ENCODE results near the gene COL18A1. TPM values are rescaled to one million over a fixed set of nuclear protein-coding genes. Genes with fewer than 3 reads are reported as not detected.
A peak's percentile ranks its signal among the peaks of the same experiment; 100 is the strongest.

Gene COL18A1
- total and polyA plus RNA-seq, 3 experiments from 2014 or later, result 1.9 to 4.7 (median 2.2) TPM

DNA sequence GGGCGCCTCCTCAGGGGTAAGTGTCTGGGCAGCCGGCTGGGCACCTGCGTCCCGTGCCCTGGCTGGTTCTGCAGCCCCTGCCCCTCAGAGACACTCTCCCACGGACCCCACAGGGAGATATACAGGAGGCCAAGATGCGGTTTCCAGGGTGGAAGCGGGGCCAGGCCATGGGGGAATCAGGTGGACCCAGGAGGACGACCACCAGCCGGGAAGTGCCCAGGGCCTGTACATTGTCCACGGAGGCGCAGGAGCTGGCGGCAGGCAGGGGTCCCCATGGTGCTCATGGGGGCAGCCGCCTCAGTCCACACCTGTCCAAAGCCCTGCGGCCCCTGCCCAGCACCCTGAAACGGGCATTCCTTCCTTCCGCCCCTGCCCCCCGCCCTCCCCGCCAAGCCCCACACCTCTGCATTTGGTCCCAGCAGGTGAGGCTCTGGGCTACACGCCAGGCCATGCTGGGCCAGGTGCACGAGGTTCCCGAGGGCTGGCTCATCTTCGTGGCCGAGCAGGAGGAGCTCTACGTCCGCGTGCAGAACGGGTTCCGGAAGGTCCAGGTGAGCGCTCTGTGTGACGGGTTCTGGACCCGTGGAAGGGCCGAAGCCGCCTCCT lies 100.6 kb downstream of the COL18A1 start:
- no peaks in the 10 kb centered on the region for H3K36me3 ChIP-seq (ENCODE audit: insufficient read depth, low read length)
- H3K27ac ChIP-seq (ENCODE audit: low read depth, low read length), result no peak overlapping the region
- H3K4me3 ChIP-seq (ENCODE audit: low read length), result no peak overlapping the region
- CTCF ChIA-PET, result no interaction called here
- Mint-ChIP-seq H3K36me3 (no peaks in the 10 kb centered on the region), H3K27me3 (no peaks in the 10 kb centered on the region), H3K27ac (no peak overlapping the region), H3K9me3 (no peaks in the 10 kb centered on the region), H3K4me1 (no peaks in the 10 kb centered on the region), H3K4me3 (no peak overlapping the region)
- POLR2A ChIA-PET, result no interaction called here
- peak in 1 of 5 donors; percentile 36 for DNase-seq
- no peaks in the 10 kb centered on the region for H3K27me3 ChIP-seq (ENCODE audit: insufficient read depth, low read length, poor library complexity, severe bottlenecking)
- H3K4me1 ChIP-seq (ENCODE audit: insufficient read depth, low read length), result no peaks in the 10 kb centered on the region
- H3K9me3 ChIP-seq (ENCODE audit: low read length), result no peaks in the 10 kb centered on the region

DNA sequence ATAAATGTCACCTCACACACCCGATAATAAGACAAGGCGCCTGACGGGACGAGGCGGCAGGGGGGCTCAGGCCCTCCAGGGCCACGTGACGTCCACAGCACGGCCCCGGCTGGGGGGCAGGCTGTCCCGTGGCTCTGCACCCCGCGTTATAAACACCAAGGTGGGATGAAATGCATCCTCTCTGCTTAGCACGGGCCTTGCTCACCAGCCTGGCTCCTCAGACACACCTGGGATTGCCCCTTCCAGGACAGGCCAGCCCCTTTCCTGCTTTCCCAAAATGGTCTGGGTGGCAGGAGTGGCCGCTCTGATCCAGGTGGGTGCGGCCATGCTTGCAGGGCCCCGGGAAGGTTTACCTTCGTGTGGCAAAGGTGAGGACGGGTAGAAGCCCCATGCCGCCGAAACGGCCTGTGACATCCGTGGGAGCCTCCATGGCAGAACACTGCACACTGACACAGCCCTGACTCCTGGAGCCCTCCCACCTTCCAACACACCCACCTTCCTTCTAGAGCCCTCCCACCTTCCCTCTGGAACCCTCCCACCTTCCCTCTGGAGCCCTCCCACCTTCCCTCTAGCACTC lies 101.4 kb downstream of the COL18A1 start:
- ChIA-PET POLR2A (no interaction called here), CTCF (no interaction called here)
- Mint-ChIP-seq H3K27me3 (no peaks in the 10 kb centered on the region), H3K4me1 (no peaks in the 10 kb centered on the region), H3K9me3 (no peaks in the 10 kb centered on the region), H3K27ac (no peak overlapping the region), H3K4me3 (no peak overlapping the region), H3K36me3 (no peaks in the 10 kb centered on the region)
- no peaks in the 10 kb centered on the region for H3K4me1 ChIP-seq (ENCODE audit: insufficient read depth, low read length)
- no peak overlapping the region for H3K27ac ChIP-seq (ENCODE audit: low read depth, low read length)
- H3K4me3 ChIP-seq (ENCODE audit: low read length), result no peak overlapping the region
- no peaks in the 10 kb centered on the region for H3K36me3 ChIP-seq (ENCODE audit: insufficient read depth, low read length)
- peak in 1 of 5 donors; percentile 41 for DNase-seq
- no peaks in the 10 kb centered on the region for H3K9me3 ChIP-seq (ENCODE audit: low read length)
- no peaks in the 10 kb centered on the region for H3K27me3 ChIP-seq (ENCODE audit: insufficient read depth, low read length, poor library complexity, severe bottlenecking)

DNA sequence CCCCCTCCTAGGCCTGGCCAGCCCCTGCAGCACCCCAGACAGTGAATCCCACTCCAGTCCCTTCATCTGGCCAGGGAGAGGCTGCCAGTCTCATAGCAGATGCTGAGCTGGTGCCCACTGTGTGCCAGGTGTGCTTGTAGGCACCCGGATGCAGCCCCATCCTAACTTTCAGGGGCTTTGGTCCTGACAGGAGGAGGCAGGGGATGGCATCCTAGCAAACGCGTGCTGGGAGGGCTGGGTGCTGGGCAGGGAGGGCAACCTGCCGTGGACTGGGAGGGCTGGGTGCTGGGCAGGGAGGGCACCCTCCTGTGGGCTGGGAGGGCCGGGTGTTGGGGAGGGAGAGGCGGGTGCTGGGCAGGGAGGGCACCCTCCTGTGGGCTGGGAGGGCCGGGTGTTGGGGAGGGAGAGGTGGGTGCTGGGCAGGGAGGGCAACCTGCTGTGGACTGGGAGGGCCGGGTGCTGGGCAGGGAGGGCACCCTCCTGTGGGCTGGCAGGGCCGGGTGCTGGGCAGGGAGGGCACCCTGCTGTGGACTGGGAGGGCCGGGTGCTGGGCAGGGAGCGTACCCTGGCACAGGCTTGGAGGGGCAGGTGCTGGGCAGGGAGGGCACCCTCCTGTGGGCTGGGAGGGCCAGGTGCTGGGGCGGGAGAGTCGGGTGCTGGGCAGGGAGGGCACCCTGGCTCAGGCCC lies 102.0 kb downstream of the COL18A1 start:
- H3K36me3 Mint-ChIP-seq, result no peaks in the 10 kb centered on the region
- H3K4me3 Mint-ChIP-seq, result no peak overlapping the region
- ChIA-PET POLR2A (no interaction called here), CTCF (no interaction called here)
- no peaks in the 10 kb centered on the region for H3K9me3 ChIP-seq (ENCODE audit: low read length)
- H3K27ac Mint-ChIP-seq, result no peak overlapping the region
- no peaks in the 10 kb centered on the region for H3K27me3 ChIP-seq (ENCODE audit: insufficient read depth, low read length, poor library complexity, severe bottlenecking)
- H3K9me3 Mint-ChIP-seq, result no peaks in the 10 kb centered on the region
- no peaks in the 10 kb centered on the region for H3K4me1 ChIP-seq (ENCODE audit: insufficient read depth, low read length)
- H3K4me3 ChIP-seq (ENCODE audit: low read length), result no peak overlapping the region
- no peaks in the 10 kb centered on the region for H3K36me3 ChIP-seq (ENCODE audit: insufficient read depth, low read length)
- H3K4me1 Mint-ChIP-seq, result no peaks in the 10 kb centered on the region
- DNase-seq, result peak in 1 of 5 donors; percentile 34
- no peaks in the 10 kb centered on the region for H3K27me3 Mint-ChIP-seq
- no peak overlapping the region for H3K27ac ChIP-seq (ENCODE audit: low read depth, low read length)

DNA sequence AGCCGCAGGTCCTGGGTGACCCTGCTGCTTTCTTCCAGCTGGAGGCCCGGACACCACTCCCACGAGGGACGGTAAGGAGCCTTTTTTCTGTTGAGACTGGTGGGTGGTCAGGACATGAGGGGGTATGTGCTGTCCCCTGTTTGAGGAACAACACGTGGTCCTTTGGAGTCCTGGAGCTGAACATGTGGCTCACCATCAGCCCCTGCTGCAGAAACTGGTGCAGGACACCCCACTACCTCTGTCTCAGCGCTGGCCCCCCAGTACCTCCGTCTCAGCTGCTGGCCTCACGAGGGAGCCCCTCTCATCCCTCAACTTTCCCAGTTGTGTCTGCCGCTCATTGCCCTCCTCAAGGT lies 102.5 kb downstream of the COL18A1 start:
- Mint-ChIP-seq H3K4me3 (no peak overlapping the region), H3K4me1 (no peaks in the 10 kb centered on the region), H3K9me3 (no peaks in the 10 kb centered on the region), H3K27me3 (no peaks in the 10 kb centered on the region), H3K36me3 (no peaks in the 10 kb centered on the region), H3K27ac (no peak overlapping the region)
- ChIA-PET POLR2A (no interaction called here), CTCF (no interaction called here)
- Histone ChIP-seq H3K36me3 (ENCODE audit: insufficient read depth, low read length) (no peaks in the 10 kb centered on the region), H3K4me1 (ENCODE audit: insufficient read depth, low read length) (no peaks in the 10 kb centered on the region), H3K27ac (ENCODE audit: low read depth, low read length) (no peak overlapping the region), H3K27me3 (ENCODE audit: insufficient read depth, low read length, poor library complexity, severe bottlenecking) (no peaks in the 10 kb centered on the region), H3K4me3 (ENCODE audit: low read length) (no peak overlapping the region), H3K9me3 (ENCODE audit: low read length) (no peaks in the 10 kb centered on the region)
- DNase-seq, result peak in 1 of 5 donors; percentile 37

DNA sequence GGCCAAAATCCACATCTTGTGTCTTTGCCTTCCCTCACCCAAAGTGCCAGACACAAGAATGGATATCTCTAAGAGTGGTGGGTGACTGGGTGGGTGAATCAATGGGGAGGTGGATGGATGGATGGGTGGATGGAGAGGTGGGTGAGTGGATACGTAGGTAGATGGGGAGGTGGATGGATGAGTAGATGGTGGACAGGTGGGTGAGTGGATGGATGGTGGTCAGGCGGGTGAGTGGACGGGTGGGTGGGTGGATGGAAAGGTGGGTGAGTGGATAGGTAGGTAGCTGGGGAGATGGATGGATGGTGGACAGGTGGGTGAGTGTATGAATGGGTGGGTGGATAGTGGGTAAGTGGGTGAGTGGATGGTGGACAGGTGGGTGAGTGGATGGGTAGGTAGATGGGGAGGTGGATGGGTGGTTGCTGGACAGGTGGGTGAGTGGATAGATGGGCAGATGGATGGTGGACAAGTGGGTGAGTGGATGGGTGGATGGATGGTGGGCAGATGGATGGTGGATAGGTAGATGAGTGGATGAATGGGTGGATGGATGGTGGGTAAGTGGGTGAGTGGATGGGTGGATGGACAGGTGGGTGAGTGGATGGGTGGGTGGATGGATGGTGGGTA lies 103.0 kb downstream of the COL18A1 start:
- Histone ChIP-seq H3K9me3 (ENCODE audit: low read length) (no peaks in the 10 kb centered on the region), H3K27ac (ENCODE audit: low read depth, low read length) (no peak overlapping the region), H3K27me3 (ENCODE audit: insufficient read depth, low read length, poor library complexity, severe bottlenecking) (no peaks in the 10 kb centered on the region), H3K4me3 (ENCODE audit: low read length) (no peak overlapping the region), H3K36me3 (ENCODE audit: insufficient read depth, low read length) (no peaks in the 10 kb centered on the region), H3K4me1 (ENCODE audit: insufficient read depth, low read length) (no peaks in the 10 kb centered on the region)
- H3K4me3 Mint-ChIP-seq, result no peak overlapping the region
- CTCF ChIA-PET, result no interaction called here
- POLR2A ChIA-PET, result no interaction called here
- no peak for DNase-seq
- peak overlapping the region in 1 of 8 donors; percentile 38 for H3K27ac Mint-ChIP-seq
- no peaks in the 10 kb centered on the region for H3K9me3 Mint-ChIP-seq
- no peaks in the 10 kb centered on the region for H3K4me1 Mint-ChIP-seq
- H3K36me3 Mint-ChIP-seq, result no peaks in the 10 kb centered on the region
- H3K27me3 Mint-ChIP-seq, result no peaks in the 10 kb centered on the region

DNA sequence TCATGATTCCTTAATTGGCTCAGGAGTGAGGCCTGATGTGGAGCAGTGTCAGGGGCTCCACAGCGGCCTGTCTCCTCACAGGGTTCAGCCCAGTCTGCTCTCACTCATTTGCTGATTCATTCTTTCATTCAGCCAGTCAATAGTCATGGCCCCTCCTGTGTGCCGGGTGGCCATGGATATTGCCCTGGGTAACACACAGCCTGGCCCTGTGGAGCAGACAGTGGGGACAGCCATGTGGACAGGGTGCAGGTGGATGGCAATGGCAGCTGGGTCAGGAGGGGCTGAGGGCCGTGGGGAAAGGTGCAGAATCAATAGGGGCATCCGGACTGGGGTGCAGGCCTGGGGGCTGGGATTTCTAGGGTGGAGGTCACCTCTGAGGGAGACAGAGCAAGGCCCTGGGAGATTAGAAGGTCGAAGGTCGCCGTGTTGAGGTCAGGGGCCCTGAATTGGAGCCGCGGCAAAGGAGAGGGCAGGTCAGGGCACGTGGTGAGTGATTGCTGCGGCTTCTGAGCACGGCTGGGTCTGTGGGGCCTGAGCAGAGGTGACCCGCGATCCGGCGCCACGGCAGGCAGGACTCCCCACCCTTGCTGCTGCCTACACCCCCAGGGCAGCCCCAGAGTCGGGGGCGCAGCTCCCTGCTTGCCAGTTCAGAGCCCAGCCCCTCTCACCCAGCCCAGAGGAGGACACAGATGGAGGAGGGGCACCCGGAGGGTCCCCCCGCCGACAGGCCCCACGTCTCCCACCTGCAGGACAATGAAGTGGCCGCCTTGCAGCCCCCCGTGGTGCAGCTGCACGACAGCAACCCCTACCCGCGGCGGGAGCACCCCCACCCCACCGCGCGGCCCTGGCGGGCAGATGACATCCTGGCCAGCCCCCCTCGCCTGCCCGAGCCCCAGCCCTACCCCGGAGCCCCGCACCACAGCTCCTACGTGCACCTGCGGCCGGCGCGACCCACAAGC lies 103.9 kb downstream of the COL18A1 start:
- H3K27me3 Mint-ChIP-seq, result no peaks in the 10 kb centered on the region
- no peaks in the 10 kb centered on the region for H3K4me1 ChIP-seq (ENCODE audit: insufficient read depth, low read length)
- peak overlapping the region in 1 of 8 donors; percentile 42 for H3K27ac Mint-ChIP-seq
- no peak overlapping the region for H3K4me3 Mint-ChIP-seq
- no peaks in the 10 kb centered on the region for H3K36me3 ChIP-seq (ENCODE audit: insufficient read depth, low read length)
- no peak overlapping the region for H3K27ac ChIP-seq (ENCODE audit: low read depth, low read length)
- ChIA-PET POLR2A (no interaction called here), CTCF (no interaction called here)
- no peak overlapping the region for H3K4me3 ChIP-seq (ENCODE audit: low read length)
- peaks cover 0 to 1% (median 0%) of the 10 kb centered on the region in 3 donors for H3K36me3 Mint-ChIP-seq
- peaks cover 0 to 2% (median 0%) of the 10 kb centered on the region in 3 donors for H3K4me1 Mint-ChIP-seq
- no peaks in the 10 kb centered on the region for H3K9me3 Mint-ChIP-seq
- H3K27me3 ChIP-seq (ENCODE audit: insufficient read depth, low read length, poor library complexity, severe bottlenecking), result no peaks in the 10 kb centered on the region
- H3K9me3 ChIP-seq (ENCODE audit: low read length), result no peaks in the 10 kb centered on the region
- peak in 1 of 5 donors; percentile 38 for DNase-seq

DNA sequence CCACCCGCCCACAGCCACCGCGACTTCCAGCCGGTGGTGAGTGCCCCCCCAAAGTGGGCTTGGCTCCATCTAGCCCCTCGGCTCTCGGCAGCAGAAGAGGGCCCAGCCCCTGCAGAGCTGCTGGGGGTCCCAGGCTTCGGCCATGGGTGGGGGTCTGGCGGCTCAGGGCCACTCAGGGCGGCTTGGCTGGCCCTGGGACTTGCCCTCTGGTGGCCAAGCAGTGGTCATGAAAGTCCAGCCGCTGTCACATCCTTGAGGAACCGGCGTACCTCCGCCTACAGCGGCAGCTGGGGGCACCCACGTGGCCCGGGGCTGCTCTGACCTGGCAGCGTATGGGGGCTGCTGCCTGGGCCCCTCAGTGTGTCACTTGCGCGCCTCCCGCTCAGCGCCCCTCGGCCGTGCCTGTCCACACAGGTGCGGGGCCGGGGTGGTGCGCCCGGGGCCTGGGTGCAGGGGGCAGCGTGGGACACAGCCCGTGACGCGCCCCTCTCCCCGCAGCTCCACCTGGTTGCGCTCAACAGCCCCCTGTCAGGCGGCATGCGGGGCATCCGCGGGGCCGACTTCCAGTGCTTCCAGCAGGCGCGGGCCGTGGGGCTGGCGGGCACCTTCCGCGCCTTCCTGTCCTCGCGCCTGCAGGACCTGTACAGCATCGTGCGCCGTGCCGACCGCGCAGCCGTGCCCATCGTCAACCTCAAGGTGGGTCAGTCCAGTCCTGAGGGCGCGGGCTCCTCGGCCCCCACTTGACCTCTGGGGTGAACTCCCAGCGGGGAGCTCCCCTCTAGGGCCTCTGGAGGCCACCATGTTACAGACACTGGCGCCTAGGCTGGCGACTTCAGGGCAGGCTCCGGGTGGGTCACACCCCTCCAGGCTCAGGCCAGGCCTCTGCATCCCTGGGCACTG lies 104.9 kb downstream of the COL18A1 start:
- Mint-ChIP-seq H3K4me3 (no peak overlapping the region), H3K27ac (no peak overlapping the region), H3K36me3 (peaks cover 0 to 4% (median 0%) of the 10 kb centered on the region in 3 donors), H3K9me3 (no peaks in the 10 kb centered on the region), H3K4me1 (peaks cover 0 to 3% (median 0%) of the 10 kb centered on the region in 3 donors), H3K27me3 (no peaks in the 10 kb centered on the region)
- H3K27me3 ChIP-seq (ENCODE audit: insufficient read depth, low read length, poor library complexity, severe bottlenecking), result no peaks in the 10 kb centered on the region
- ChIA-PET POLR2A (no interaction called here), CTCF (no interaction called here)
- no peaks in the 10 kb centered on the region for H3K4me1 ChIP-seq (ENCODE audit: insufficient read depth, low read length)
- H3K4me3 ChIP-seq (ENCODE audit: low read length), result no peak overlapping the region
- H3K36me3 ChIP-seq (ENCODE audit: insufficient read depth, low read length), result no peaks in the 10 kb centered on the region
- H3K9me3 ChIP-seq (ENCODE audit: low read length), result no peaks in the 10 kb centered on the region
- H3K27ac ChIP-seq (ENCODE audit: low read depth, low read length), result no peak overlapping the region
- peak in 1 of 5 donors; percentile 47 for DNase-seq

All from CD8-positive, alpha-beta memory T cell (primary cell).